ENCODE results near the gene SAP30BP. TPM values are rescaled to one million over a fixed set of nuclear protein-coding genes. Genes with fewer than 3 reads are reported as not detected.

Gene SAP30BP
- total and polyA plus RNA-seq, 2 of the 13 experiments (the other 11 are each of a cell fraction or from before 2014, with no cell fraction given): 67.7 to 99.4 TPM

DNA sequence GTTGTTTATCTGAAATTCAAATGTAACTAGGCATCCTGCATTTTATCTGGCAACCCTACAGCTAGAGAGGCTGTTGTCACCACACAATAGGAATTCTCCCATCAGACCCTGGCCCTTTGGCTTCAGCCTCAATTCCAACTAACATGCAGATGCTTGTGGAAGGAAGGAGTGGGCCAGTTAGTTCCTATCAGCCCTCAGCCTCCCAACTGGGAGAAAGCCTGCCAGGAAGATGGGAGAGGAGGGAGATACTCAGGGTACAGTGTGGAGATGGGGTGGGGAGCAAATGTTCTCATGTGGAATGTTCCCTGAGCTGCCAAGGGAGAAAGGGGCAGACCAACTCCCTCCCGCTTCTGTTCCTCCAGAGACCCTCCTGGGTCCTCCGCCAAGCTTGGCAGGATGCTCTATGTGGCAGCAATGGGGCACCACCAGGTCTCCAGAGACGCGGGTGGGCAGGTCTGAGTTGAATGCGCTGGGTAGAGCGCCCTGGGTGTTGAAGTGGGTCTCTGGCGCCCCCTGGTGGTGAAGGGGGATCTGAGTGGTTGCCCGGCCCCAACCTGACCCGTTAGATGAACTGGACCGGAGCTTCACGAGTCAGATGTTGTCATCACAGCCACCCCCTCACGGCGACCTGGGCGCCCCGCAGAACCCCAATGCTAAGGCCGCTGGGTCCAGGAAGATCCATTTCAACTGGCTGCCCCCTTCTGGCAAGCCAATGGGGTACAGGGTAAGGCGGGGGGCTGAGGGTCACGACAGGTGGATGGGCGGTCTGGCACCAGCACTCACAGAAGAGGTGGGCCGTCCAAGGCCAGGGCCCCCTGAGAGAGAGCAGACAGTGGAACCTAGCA, 82.6 kb downstream of the SAP30BP start (continued):
- TF ChIP-seq, protein P1, sequence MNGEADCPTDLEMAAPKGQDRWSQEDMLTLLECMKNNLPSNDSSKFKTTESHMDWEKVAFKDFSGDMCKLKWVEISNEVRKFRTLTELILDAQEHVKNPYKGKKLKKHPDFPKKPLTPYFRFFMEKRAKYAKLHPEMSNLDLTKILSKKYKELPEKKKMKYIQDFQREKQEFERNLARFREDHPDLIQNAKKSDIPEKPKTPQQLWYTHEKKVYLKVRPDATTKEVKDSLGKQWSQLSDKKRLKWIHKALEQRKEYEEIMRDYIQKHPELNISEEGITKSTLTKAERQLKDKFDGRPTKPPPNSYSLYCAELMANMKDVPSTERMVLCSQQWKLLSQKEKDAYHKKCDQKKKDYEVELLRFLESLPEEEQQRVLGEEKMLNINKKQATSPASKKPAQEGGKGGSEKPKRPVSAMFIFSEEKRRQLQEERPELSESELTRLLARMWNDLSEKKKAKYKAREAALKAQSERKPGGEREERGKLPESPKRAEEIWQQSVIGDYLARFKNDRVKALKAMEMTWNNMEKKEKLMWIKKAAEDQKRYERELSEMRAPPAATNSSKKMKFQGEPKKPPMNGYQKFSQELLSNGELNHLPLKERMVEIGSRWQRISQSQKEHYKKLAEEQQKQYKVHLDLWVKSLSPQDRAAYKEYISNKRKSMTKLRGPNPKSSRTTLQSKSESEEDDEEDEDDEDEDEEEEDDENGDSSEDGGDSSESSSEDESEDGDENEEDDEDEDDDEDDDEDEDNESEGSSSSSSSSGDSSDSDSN (CRISPR knock-in tag; IDR thresholded peaks at IDR 0.05): no peak; the same call in 1 of the 2 replicates
- TF ChIP-seq ZNF703 (CRISPR knock-in tag; IDR thresholded peaks at IDR 0.05; ENCODE audit: borderline replicate concordance): no peak
- no peak for TF ChIP-seq FOXP1 (IDR thresholded peaks at IDR 0.05)
- TF ChIP-seq FOXP1 (CRISPR knock-in tag; IDR thresholded peaks at IDR 0.05): no peak
- TF ChIP-seq SRSF4 (IDR thresholded peaks at IDR 0.05; ENCODE audit: low read depth, low read length, poor library complexity, severe bottlenecking): no peak
- TF ChIP-seq JARID2 (CRISPR knock-in tag; IDR thresholded peaks at IDR 0.05; ENCODE audit: insufficient replicate concordance): no peak
- TF ChIP-seq ZNF766 (CRISPR knock-in tag; IDR thresholded peaks at IDR 0.05; ENCODE audit: borderline replicate concordance): no peak
- no peak for TF ChIP-seq DMAP1 (CRISPR knock-in tag; IDR thresholded peaks at IDR 0.05)
- TF ChIP-seq GPN1 (CRISPR knock-in tag; IDR thresholded peaks at IDR 0.05; ENCODE audit: borderline replicate concordance): no peak
- TF ChIP-seq, protein P2, sequence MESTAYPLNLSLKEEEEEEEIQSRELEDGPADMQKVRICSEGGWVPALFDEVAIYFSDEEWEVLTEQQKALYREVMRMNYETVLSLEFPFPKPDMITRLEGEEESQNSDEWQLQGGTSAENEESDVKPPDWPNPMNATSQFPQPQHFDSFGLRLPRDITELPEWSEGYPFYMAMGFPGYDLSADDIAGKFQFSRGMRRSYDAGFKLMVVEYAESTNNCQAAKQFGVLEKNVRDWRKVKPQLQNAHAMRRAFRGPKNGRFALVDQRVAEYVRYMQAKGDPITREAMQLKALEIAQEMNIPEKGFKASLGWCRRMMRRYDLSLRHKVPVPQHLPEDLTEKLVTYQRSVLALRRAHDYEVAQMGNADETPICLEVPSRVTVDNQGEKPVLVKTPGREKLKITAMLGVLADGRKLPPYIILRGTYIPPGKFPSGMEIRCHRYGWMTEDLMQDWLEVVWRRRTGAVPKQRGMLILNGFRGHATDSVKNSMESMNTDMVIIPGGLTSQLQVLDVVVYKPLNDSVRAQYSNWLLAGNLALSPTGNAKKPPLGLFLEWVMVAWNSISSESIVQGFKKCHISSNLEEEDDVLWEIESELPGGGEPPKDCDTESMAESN (CRISPR knock-in tag; conservative IDR thresholded peaks at IDR 0.05): no peak
- no peak for TF ChIP-seq U2AF2 (IDR thresholded peaks at IDR 0.05; ENCODE audit: low read depth, low read length)
- no peak for TF ChIP-seq ZNF367 (CRISPR knock-in tag; IDR thresholded peaks at IDR 0.05; ENCODE audit: borderline replicate concordance)
- TF ChIP-seq ZNF761 (CRISPR knock-in tag; conservative IDR thresholded peaks at IDR 0.05): no peak
- TF ChIP-seq ETV5 (CRISPR knock-in tag; IDR thresholded peaks at IDR 0.05; ENCODE audit: borderline replicate concordance): no peak
- no peak for TF ChIP-seq FLYWCH1 (CRISPR knock-in tag; IDR thresholded peaks at IDR 0.05)
- TF ChIP-seq, protein P3, sequence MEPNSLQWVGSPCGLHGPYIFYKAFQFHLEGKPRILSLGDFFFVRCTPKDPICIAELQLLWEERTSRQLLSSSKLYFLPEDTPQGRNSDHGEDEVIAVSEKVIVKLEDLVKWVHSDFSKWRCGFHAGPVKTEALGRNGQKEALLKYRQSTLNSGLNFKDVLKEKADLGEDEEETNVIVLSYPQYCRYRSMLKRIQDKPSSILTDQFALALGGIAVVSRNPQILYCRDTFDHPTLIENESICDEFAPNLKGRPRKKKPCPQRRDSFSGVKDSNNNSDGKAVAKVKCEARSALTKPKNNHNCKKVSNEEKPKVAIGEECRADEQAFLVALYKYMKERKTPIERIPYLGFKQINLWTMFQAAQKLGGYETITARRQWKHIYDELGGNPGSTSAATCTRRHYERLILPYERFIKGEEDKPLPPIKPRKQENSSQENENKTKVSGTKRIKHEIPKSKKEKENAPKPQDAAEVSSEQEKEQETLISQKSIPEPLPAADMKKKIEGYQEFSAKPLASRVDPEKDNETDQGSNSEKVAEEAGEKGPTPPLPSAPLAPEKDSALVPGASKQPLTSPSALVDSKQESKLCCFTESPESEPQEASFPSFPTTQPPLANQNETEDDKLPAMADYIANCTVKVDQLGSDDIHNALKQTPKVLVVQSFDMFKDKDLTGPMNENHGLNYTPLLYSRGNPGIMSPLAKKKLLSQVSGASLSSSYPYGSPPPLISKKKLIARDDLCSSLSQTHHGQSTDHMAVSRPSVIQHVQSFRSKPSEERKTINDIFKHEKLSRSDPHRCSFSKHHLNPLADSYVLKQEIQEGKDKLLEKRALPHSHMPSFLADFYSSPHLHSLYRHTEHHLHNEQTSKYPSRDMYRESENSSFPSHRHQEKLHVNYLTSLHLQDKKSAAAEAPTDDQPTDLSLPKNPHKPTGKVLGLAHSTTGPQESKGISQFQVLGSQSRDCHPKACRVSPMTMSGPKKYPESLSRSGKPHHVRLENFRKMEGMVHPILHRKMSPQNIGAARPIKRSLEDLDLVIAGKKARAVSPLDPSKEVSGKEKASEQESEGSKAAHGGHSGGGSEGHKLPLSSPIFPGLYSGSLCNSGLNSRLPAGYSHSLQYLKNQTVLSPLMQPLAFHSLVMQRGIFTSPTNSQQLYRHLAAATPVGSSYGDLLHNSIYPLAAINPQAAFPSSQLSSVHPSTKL (CRISPR knock-in tag; IDR thresholded peaks at IDR 0.05): no peak
- TF ChIP-seq, protein P4, sequence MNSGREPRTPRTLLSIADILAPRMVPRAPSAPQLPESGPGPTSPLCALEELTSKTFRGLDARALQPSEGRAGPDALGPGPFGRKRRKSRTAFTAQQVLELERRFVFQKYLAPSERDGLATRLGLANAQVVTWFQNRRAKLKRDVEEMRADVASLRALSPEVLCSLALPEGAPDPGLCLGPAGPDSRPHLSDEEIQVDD (CRISPR knock-in tag; IDR thresholded peaks at IDR 0.05; ENCODE audit: borderline replicate concordance): peak; percentile 39; the same call in 1 of the 2 replicates
- peak; percentile 88; the same call in 1 of the 2 replicates for TF ChIP-seq HNRNPL (IDR thresholded peaks at IDR 0.05; ENCODE audit: low read depth, low read length)
- TF ChIP-seq ZNF235 (CRISPR knock-in tag; IDR thresholded peaks at IDR 0.05; ENCODE audit: borderline replicate concordance): no peak
- no peak for TF ChIP-seq ZNF121 (CRISPR knock-in tag; IDR thresholded peaks at IDR 0.05)
- peak; percentile 18; the same call in 1 of the 2 replicates for TF ChIP-seq THAP11 (CRISPR knock-in tag; IDR thresholded peaks at IDR 0.05)
- TF ChIP-seq ZBTB7B (CRISPR knock-in tag; IDR thresholded peaks at IDR 0.05): peak; percentile 56; the same call in 1 of the 2 replicates
